ENCODE results near the gene AP3D1. TPM values are rescaled to one million over a fixed set of nuclear protein-coding genes. Genes with fewer than 3 reads are reported as not detected.

Gene AP3D1
- total RNA-seq, 2 experiments from 2014 or later: 41.8 to 41.9 TPM

DNA sequence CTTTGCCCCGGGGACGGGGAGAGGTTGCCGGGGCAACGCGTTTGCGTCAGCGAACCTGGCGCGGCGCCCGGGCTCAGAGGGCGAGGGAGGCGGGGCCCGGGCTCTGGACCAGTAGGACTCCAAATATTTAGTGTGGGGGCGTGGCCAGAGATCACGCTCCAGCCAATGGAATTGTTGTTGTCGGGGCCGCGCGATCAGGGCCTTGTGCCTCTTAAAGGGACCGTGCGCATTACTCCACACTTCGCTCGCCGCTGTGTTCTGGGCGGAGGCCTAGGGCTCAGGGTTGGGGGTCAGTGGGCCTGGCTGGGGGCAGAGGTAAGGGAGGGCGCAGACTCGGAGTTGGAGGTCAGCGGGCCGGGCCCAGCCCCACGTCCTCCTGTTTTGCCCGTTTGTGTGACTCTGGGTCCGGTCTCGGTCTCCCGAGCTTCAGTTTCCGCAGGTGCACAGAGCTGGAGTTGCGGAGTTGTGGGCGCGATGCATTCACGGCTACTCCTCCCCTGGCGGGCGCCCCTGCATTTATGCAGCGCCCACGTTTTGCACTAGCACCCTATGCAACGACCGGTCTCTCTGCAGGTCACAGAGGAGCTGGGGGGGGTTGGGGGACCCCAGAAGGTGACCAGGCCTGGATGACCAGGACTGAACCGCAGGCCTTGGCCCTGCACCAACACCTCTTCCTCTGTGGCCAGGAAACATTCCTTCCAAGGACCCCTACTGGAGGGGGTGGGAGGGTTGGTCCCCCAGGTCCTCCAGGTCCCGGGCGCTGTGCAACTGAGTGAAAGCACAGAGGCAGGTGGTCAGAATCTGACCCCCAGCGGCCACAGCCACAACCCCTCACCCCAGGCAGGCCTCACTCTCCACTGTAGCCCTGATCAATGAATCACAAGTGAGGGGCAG lies 89.6 kb downstream of the AP3D1 start:
- peaks cover 69% of the 10 kb centered on the region for H3K4me1 ChIP-seq (ENCODE audit: insufficient read depth, low read length)
- no peaks in the 10 kb centered on the region for H3K27me3 Mint-ChIP-seq
- POLR2A ChIA-PET: interaction anchor here (1.0 to 2.9 kb wide), 9 partner anchors 8 to 33 kb away, joined by 3 to 21 read pairs (median 6); no protein-coding TSS in a partner anchor

DNA sequence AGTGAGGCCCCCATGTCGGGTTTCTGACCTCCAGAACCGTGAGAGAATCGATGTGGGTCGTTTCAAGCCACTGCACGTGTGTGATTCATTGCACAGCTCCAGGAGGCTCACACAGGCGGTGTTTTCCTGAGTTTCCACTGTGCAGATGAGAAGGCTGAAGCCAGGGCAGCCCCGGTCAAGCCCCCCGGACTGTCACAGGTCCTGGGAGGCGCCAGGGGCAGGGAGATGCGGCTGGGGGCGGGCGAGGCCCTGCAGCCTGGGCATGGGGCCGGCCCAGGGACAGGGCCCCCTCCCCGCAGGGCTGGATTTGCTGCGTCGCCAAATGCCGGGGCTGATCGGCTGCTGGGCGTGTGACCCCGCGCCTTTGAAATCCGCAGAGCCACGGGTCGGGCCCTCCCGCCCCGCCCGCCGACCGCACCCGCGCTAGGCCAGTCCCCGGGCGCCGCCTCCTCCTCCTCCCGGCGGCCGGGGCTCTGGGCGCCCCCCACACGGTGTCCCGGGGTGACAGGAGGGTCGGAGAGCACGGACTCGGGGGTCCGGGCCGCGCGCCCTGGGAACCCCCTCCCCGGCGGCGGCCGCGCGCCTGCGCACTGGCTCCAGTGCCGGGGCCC lies 90.4 kb downstream of the AP3D1 start:
- Histone ChIP-seq H3K9me3 (ENCODE audit: control insufficient read depth in 1 of 2, insufficient read depth in 1 of 2, low read length in 2 of 2) (no peaks in the 10 kb centered on the region), H3K27me3 (ENCODE audit: control insufficient read depth in 1 of 2, insufficient read depth in 2 of 2, low read length in 2 of 2) (no peaks in the 10 kb centered on the region), H3K4me3 (ENCODE audit: low read length) (peak overlapping the region; percentile 84), H3K36me3 (ENCODE audit: insufficient read depth, low read length) (no peaks in the 10 kb centered on the region), H3K4me1 (ENCODE audit: insufficient read depth, low read length) (peaks cover 76% of the 10 kb centered on the region), H3K27ac (ENCODE audit: low read depth in 1 of 2, low read length in 2 of 2) (peak overlapping the region; percentile 95 to 97)
- ChIA-PET POLR2A (interaction anchor here (0.8 to 2.9 kb wide), 10 partner anchors 9 to 34 kb away, joined by 3 to 21 read pairs (median 5); no protein-coding TSS in a partner anchor), CTCF (interaction anchor here (0.8 to 1.3 kb wide), 3 partner anchors 9 to 41 kb away, joined by 3 to 6 read pairs (median 3); no protein-coding TSS in a partner anchor)
- Mint-ChIP-seq H3K4me1 (ENCODE audit: low read depth) (peaks cover 42% of the 10 kb centered on the region), H3K36me3 (ENCODE audit: low read depth) (peaks cover 4% of the 10 kb centered on the region), H3K27me3 (no peaks in the 10 kb centered on the region), H3K4me3 (peak overlapping the region; percentile 95), H3K9me3 (no peaks in the 10 kb centered on the region), H3K27ac (peak overlapping the region; percentile 98)
- intact Hi-C loops (cut with DNase I, micrococcal nuclease): loop anchor here (1.0 kb wide), 4 partner anchors 9 to 35 kb away; partner anchors contain the start of genes IZUMO4 (in 2 of the 2), MOB3A (in 2 of the 2) and MKNK2 (in 1 of the 2)
- DNase-seq (peak in 1 of 14 experiments; percentile 38), ATAC-seq (ENCODE audit: poor library complexity) (peak; percentile 54)
- no peak for TF ChIP-seq CTCF (IDR thresholded peaks at IDR 0.05)

More for the DNA sequence above, 89.6 kb downstream of the AP3D1 start:
- Mint-ChIP-seq H3K27ac (peak overlapping the region; percentile 98), H3K4me1 (ENCODE audit: low read depth) (peaks cover 40% of the 10 kb centered on the region), H3K36me3 (ENCODE audit: low read depth) (peaks cover 4% of the 10 kb centered on the region), H3K4me3 (peak overlapping the region; percentile 92), H3K9me3 (no peaks in the 10 kb centered on the region)
- DNase-seq (peak; percentile 98 to 100 (median 99)), ATAC-seq (ENCODE audit: poor library complexity) (peak; percentile 92)
- Histone ChIP-seq H3K27ac (ENCODE audit: low read depth in 1 of 2, low read length in 2 of 2) (peak overlapping the region; percentile 95 to 97), H3K36me3 (ENCODE audit: insufficient read depth, low read length) (no peaks in the 10 kb centered on the region), H3K4me3 (ENCODE audit: low read length) (peak overlapping the region; percentile 84), H3K9me3 (ENCODE audit: control insufficient read depth in 1 of 2, insufficient read depth in 1 of 2, low read length in 2 of 2) (no peaks in the 10 kb centered on the region), H3K27me3 (ENCODE audit: control insufficient read depth in 1 of 2, insufficient read depth in 2 of 2, low read length in 2 of 2) (no peaks in the 10 kb centered on the region)
- CTCF ChIA-PET: interaction anchor here (1.3 kb wide), 1 partner anchor 10 kb away, joined by 3 read pairs; no protein-coding TSS in a partner anchor
- intact Hi-C loops (cut with DNase I, micrococcal nuclease): loop anchor here (1.0 kb wide), 4 partner anchors 9 to 35 kb away; partner anchors contain the start of genes IZUMO4 (in 2 of the 2), MOB3A (in 2 of the 2) and MKNK2 (in 1 of the 2)
- TF ChIP-seq CTCF (IDR thresholded peaks at IDR 0.05): no peak

GRCh38 chr19:2059422-2060201 lies 91.8 kb downstream of the AP3D1 start:
- Mint-ChIP-seq H3K4me1 (ENCODE audit: low read depth) (peaks cover 54% of the 10 kb centered on the region), H3K4me3 (peak overlapping the region; percentile 95), H3K27ac (peak overlapping the region; percentile 98), H3K9me3 (no peaks in the 10 kb centered on the region), H3K27me3 (no peaks in the 10 kb centered on the region), H3K36me3 (ENCODE audit: low read depth) (peaks cover 4% of the 10 kb centered on the region)
- H3K4me1 ChIP-seq (ENCODE audit: insufficient read depth, low read length): peaks cover 87% of the 10 kb centered on the region
- no peak for DNase-seq
- no peaks in the 10 kb centered on the region for H3K36me3 ChIP-seq (ENCODE audit: insufficient read depth, low read length)
- TF ChIP-seq CTCF (IDR thresholded peaks at IDR 0.05): no peak
- CTCF ChIA-PET: no interaction called here
- H3K27ac ChIP-seq (ENCODE audit: low read depth in 1 of 2, low read length in 2 of 2): peak overlapping the region; percentile 95 to 97
- POLR2A ChIA-PET: interaction anchor here (0.9 to 2.1 kb wide), 2 partner anchors 10 to 13 kb away, joined by 4 to 6 read pairs; no protein-coding TSS in a partner anchor
- H3K4me3 ChIP-seq (ENCODE audit: low read length): no peak overlapping the region
- ATAC-seq (ENCODE audit: poor library complexity): no peak
- H3K27me3 ChIP-seq (ENCODE audit: control insufficient read depth in 1 of 2, insufficient read depth in 2 of 2, low read length in 2 of 2): no peaks in the 10 kb centered on the region
- no peaks in the 10 kb centered on the region for H3K9me3 ChIP-seq (ENCODE audit: control insufficient read depth in 1 of 2, insufficient read depth in 1 of 2, low read length in 2 of 2)
- intact Hi-C loops (cut with DNase I, micrococcal nuclease): no loop called here
